ENCODE measurements around the gene CRAMP1.

CRAMP1 gene

DNA sequence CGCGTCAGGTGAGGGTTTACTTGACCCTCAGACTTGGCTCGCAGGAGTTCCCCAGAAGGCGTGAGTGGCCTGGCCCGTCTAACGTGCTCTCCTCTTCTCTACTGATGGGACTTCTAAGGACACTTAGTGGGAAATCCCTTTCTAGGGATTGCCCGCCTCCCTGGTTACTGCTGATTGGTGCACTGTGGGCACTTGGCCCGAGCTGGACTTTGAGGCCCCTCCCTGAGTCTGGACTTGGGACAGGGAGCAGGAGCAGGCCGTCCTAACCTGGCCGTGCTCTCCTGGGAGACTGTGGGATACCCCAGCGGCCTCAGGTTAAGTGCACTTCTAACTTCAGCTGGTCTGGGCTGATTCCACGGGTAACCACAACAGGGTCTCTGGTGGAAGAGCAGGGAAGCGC lies 15.0 kb upstream of the CRAMP1 start:
- Histone ChIP-seq H3K27ac (no peak overlapping the region), H3K4me3 (no peak overlapping the region)

DNA sequence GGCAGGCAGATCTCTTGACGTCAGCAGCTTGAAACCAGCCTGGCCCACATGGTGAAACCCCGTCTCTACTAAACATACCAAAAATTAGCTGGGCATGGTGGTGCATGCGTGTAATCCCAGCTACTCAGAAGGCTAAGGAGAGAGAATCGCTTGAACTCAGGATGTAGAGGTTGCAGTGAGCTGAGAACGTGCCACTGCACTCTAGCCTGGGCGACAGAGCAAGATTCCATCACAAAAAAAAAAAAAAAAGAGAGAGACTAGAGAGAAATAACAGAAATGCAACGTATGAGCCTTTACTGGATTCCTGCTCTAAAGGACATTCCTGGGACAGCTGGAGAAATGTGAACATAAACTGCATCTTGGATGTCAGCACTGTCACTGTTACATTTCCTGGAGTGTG lies 11.1 kb upstream of the CRAMP1 start:
- Histone ChIP-seq H3K27ac (no peak overlapping the region), H3K4me3 (no peak overlapping the region)

DNA sequence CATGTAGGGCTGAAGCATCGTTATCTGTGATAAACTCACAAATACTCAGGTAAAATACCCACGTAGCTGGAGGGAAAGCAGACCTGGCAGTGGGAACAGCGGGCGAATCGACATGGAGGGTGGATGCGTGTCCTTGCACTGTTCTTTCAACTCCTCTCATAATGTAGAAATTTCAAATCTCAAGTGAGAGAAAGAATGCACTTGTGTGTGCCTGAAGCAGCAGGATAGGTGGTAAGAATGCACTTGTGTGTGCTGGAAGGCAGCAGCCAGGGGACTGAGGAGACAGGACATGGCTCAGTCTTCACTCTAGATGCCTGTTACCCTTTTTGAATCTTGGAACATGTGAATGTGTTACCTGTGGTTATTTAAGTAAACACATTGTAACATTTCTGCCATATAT lies 10.7 kb upstream of the CRAMP1 start:
- H3K27ac ChIP-seq: no peak overlapping the region
- H3K4me3 ChIP-seq: no peak overlapping the region

DNA sequence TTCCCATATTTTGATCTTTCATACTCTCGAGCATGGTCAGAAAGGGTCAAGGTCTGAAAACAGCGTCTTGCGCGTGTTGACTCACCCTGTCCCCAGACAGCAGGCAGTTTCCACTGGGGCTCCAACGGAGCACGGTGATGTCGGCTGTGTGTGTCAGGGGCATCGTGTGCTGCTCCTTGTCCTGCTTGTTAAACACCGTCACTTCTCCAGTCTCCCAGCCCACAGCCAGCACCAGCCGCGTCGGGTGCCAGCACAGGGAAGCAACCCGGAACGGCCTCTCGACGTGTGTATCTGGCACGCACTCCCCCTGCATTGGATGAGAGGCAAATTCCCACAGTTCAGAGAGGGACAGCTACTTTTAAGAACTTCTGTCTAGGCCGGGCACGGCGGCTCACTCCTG lies 9.9 kb upstream of the CRAMP1 start:
- Histone ChIP-seq H3K27ac (no peak overlapping the region), H3K4me3 (no peak overlapping the region)

DNA sequence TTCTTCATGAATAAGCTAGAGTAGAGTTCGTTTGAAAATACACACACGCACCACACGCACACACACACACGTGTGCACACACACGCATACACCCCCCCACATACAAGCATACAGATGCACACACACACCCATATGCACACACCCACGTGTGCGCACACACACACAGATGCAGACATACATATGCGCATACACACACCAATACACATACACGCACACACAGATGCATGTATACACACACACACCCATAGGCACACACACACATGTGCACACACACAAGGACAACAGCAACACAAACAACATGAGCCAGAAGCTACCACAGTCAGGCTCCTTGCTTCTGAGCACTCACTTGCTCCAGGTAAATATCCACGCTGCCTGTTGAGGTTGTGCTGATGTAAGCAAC lies 5.4 kb upstream of the CRAMP1 start:
- Histone ChIP-seq H3K27ac (no peak overlapping the region), H3K4me3 (no peak overlapping the region)

DNA sequence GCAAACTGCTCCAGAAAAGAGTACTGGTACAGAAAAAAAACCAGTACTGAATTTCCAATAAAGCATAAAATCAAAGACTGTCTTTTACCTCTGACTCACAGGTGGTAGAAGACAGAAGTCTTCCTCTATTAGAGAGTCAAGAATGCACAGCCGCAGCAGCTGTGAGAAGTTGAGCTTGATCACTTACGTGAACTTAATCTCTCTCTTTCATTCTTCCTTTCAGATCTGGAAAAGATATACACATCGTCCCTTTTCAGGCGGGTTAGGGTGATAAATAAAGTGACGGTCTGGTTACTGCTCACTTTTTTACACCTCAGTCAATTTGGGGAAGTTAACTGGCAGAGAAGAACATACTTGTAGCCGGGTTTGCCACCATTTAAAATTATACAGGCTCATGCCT lies 4.2 kb upstream of the CRAMP1 start:
- no peak overlapping the region for H3K27ac ChIP-seq

DNA sequence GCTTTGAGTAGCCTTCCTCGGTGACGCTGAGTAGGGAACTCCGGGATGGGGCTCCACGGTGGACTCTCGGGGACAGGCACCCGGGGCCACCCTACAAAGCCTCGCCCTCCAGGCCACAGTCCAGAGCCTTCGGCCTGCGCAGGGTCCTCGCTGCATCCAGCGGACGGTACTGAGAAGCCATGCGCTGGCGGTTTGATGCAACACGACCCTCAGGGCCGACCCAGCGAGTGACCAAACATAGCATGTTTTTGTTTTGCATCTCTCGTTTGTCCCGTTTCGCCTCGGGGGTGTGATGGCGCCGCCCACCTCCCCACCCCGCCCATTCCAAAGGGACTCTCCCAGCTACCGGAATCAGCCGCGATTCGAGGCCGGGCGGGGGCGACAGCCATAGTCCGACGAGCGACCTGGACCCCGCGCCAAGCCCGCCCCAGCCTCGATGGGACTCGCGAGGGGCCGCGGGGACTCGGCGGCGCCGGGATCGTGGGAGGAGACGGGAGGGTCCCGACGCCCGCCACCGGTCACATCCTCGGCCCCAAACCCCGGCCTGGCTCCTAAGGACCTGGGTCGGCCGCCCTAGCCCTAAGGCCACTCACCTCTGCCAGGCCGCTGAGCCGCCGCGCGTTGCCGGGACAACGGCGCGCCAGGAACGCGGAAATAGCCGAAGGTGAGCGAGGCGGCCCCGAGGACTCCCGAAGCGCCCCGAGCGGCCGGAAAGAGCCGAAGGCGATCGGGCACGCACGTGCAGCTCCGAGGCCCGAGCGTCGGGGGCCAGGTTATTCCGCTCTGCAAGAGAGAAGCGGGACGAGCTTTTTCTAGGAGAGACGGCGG lies 1.9 kb upstream of the CRAMP1 start:
- peak overlapping the region; percentile 65 to 97 (median 83) for H3K4me3 ChIP-seq
- peak overlapping the region in 20 of 21 experiments; percentile 72 to 94 (median 86) for H3K27ac ChIP-seq

More for the DNA sequence above, 4.2 kb upstream of the CRAMP1 start:
- H3K4me3 ChIP-seq: no peak overlapping the region

DNA sequence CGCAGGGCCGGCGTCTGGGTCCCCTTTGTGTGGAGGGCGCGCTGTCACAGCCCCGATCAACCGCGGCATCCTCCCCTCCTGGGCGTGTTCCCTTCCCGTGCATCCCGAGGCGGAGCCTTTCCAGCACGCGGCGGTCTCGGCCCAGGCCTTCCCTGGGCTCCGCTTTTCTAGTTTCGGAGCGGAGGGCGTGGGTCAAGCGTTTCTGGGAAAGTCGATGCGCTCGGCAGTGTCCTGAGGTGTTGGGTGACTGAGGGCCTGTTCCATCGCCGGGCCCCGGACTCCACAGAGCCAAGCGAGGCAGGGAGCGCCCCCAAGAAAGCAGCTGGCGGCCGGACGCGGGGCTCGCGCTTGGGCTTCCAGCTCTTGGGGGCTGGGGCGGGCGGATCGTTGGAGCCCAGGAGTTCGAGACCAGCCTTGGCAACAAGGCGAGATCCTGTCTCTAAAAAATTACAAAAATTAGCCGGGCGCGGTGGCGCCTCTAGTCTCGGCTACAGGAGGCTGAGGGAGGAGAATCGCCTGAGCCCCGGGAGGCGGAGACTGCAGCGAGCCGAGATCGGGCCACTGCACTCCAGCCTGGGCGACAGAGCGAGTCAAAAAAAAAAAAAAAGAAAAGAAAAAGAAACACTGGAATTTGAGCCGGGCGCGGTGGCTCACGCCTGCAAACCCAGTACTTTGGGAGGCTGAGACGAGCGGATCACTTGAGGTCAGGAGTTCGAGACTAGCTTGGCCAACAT lies 1.1 kb upstream of the CRAMP1 start:
- Histone ChIP-seq H3K4me3 (peak overlapping the region; percentile 65 to 97 (median 83)), H3K27ac (peak overlapping the region in 20 of 21 experiments; percentile 72 to 94 (median 86))

DNA sequence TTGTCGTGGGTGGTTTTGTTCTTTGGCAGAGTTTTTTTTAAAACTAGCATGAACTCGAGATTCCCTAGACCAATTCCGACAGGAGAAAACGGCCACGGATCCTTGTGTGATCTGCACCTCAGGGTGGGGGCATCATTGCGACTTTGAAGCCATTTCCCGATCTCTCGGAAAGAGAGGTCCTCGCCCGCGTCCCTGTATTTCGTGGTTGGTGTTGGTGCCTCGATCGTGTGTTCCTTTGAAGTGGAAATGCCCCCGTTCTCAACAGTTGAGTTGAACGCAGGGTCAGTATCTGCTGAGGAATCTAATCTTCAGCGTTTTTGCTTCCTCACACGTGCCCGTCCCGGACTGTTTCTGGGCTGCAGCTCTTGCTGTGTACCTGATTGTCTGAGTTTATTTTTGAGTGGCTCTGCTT lies 1.1 kb downstream of the CRAMP1 start:
- Histone ChIP-seq H3K27ac (peak overlapping the region in 14 of 21 experiments; percentile 37 to 90 (median 84)), H3K4me3 (peak overlapping the region; percentile 83 to 97 (median 87))

DNA sequence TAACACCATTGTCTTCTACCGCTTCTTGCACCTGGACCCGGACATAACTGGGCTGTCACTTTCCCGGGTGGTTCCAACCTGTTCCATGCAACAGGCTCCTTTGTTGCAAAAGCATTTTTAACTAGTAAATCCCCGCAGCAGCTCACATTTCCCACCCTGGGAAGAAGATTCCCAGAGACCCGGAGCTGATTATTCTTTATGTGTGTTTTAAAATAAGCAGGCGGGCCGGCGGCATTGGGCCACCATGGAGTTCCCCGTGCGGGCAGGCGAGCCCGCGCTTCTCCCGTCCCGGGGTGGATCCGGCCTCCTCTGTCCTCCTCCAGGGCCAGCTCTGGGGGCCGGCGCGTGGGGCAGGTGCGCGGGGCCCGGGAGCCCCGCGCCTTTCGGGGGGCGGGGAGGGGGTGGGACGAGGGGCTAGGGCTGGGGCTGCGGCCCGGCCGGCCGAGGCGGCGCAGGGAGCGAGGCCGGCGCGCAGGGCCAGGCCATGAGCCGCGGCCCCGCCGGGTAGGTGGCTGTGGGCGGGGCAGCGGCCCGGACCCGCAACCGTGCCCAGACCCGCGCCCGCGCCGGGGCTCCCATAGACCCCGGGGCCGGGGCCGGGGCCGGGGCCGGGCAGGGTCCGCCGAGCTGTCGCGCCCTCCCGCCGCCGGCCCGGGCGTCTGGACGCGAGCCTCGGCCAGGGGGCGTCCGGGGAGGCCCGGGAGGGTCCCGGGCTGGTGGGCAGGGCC lies 1.7 kb downstream of the CRAMP1 start:
- peak overlapping the region; percentile 83 to 97 (median 87) for H3K4me3 ChIP-seq
- peak overlapping the region in 13 of 21 experiments; percentile 6 to 90 (median 85) for H3K27ac ChIP-seq

DNA sequence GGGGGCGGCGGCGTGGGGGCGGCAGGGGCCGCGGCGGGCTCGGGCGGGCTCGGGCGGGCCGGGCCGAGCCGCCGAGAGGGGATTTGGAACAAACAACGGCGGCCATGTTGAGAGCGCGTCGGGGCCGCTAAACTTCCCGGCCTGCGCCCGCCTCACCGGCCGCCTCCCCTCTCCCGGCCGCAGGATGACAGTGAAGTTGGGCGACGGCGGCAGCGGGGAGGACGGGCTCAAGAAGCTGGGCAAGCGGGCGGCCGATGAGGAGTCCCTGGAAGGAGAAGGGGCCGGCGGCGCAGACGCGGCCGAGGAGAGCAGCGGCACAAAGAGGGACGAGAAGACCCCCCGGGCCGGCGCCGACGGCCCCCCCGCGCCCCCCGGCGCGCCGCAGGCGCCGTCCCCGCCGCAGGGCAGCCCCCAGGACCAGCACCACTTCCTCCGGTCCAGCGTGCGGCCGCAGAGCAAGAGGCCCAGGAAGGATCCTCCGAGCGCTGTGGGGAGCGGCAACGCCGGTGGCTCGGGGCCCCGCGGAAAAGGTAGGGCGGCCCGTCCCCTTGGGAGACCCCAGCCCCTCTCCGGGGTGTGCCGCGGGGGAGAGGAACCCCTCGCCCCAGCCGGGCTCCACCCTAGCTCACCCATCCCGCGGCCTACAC lies 2.4 kb downstream of the CRAMP1 start:
- peak overlapping the region in 20 of 21 experiments; percentile 63 to 94 (median 80) for H3K27ac ChIP-seq
- H3K4me3 ChIP-seq: peak overlapping the region; percentile 46 to 97 (median 83)

DNA sequence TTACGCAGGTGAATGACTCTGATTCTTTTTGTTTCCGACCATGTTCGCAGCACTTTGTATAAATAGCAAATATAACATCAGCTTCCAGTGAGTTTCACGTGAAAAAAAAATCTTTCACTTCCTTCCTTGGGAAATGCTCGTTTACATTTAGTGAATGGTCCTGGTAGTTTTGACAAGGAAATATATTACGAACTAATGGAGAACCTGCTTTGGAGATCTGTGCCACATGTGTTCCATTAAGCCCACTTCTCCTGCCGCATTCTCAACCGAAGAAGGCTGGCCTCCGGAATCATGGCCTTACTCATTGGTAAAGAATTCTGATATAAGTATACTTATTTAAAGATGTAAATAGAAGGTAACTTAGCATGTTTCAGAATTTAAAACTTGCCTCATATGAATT lies 3.6 kb downstream of the CRAMP1 start:
- Histone ChIP-seq H3K27ac (peak overlapping the region in 2 of 21 experiments; percentile 88 to 94), H3K4me3 (peak overlapping the region in 3 of 7 experiments; percentile 83 to 97 (median 90))

DNA sequence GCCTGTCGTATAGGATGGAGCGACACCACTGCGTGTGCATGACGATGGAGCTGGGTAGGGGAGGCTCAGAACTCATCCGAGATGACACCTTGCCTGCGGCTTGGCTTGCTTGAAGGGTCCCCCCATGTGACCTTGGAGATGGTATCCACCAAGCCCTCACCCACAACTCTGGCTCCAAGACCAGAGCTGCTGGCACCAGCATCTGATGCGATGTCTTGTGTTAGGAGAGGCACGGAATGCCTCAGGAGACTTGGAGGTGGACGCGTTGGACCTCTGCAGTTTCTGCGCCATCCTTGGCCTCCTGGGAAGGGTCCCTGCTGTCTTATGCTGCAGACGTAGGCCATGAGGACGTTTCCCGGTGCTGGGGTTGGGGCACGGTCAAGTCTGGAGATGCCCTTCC lies 7.8 kb downstream of the CRAMP1 start:
- Histone ChIP-seq H3K4me3 (no peak overlapping the region), H3K27ac (no peak overlapping the region)

DNA sequence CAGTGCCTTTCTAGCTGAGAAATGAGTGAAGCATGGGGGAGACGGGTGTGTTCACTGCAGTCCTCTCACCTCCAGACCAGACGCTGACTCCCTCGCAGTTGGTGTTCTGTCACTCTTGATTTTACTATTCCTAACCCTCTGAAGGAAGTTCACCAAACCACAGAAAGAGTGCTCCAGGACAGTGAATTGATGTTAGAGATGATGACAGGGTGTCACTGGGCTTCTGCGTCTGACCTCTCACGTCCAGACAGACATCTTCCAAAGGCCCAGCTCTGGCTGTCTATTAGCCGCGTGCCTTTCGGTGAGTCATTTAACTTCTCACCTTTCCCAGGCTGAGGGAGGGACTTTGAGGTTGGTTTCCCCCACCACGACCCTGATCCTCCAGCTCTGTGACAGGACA lies 8.2 kb downstream of the CRAMP1 start:
- Histone ChIP-seq H3K4me3 (no peak overlapping the region), H3K27ac (no peak overlapping the region)

DNA sequence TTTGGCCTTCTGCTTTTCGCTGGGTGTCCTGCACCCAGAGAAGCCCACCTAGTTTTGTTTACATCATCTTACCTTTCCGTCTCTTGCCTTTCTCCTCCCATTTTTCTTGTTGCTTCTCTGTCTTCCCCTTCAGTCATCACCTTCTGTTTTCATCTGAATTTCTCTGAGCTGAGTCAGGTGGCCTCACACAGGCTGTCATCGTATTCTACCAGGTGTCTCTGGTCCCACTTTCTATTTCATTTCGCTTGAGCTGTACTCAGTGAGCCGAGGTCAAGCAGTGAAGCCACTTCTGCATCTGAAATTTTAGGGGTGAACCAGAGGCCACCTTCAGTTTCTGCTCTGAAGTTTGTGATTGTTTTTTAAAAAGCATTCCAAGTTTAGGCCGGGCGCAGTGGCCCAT lies 9.7 kb downstream of the CRAMP1 start:
- no peak overlapping the region for H3K27ac ChIP-seq

DNA sequence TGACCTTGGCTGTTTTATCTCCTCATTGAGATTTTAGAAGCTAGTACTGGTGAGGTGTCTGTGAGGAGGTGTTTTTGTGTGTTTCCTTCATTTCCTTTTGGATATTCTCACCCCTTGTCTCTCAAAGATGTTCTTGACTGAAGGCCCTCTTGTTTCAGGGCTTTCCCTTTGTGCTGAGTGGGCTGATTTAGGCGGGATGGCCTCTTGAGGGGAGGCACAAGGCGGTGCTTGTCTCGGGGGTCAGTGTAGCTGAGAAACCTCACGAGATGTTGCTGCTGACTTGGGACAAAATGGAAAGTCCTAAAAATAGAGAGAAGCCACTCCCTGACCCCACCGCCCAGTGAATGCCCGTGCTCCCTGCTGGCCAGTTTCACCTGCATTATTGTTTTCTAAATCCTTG lies 14.2 kb downstream of the CRAMP1 start:
- Histone ChIP-seq H3K27ac (no peak overlapping the region), H3K4me3 (no peak overlapping the region)

More for the DNA sequence above, 9.7 kb downstream of the CRAMP1 start:
- no peak overlapping the region for H3K4me3 ChIP-seq

DNA sequence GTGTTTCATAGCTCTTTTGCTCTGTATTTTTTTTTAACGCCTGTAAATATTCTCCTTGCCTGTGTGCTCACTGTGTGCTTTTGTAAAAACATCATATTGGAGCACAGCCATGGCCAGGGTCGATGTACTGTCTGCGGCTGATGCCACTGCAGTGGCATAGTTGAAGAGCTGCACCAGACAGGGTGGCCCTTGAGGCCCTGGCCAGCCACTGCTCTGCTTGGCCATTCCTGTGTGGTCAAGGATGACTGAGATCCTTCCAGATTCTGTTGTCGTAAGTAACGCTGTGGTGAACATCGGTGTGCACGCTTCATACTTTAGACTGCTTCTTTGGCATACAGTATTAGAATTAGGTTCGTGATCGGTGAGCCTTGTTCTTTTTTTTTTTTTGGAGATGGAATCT lies 14.6 kb downstream of the CRAMP1 start:
- H3K4me3 ChIP-seq: no peak overlapping the region
- H3K27ac ChIP-seq: no peak overlapping the region

DNA sequence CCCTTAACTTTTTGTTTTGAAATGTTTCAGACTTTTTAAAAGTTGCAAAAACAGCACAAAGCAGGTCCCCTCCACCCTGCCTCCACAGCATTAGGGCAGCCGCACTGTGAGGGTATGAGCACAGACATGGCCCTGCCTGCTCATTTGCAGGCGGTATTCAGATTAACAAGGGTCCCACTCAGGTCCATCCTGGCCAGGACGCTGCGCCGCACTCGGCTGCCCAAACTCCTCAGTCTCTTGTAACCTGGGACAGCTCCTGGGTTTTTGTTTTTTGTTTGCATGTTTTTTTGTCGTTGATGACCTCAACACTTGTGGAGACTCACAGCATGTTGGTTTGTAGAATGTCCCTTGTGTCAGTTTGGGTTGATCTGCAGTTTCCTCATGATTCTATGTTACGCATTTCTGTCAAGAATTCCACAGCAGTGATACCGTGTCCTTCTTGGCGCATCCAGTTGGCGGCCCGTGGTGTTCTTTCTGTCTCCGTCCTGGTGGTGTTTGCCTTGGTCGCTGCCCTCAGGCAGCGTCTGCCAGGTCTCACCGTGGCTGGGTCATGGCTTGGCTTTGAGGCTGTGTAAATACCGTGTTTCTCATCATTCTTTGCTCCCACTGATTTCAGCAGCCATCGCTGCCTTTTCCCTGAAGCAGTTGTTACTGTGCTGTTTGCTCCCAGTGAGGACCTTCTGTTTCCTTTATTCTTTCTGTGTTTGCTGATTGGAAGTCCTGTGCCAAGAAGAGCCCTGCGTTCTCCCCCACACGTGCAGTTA lies 18.5 kb downstream of the CRAMP1 start:
- no peak overlapping the region for H3K4me3 ChIP-seq

DNA sequence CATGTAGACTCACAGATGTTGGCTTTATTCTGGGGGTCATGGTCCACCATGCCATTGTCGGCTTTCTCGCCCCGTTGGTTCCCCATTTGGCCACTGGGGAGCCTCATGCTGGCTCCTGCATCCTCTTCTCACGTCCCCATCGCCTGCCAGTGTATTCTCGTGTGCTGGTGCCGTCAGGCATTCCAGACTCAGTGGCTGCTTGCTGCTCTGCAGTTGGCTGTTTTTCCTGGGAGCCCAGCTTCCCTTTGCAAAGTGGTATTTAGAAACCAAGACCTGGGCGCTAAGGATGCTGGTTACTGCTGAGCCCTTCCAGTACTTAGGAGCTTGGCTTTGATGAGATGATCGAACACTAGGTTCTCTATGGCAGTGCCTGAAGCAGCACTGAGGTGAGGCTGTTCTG lies 19.1 kb downstream of the CRAMP1 start:
- Histone ChIP-seq H3K4me3 (no peak overlapping the region), H3K27ac (no peak overlapping the region)

More for the DNA sequence above, 18.5 kb downstream of the CRAMP1 start:
- no peak overlapping the region for H3K27ac ChIP-seq
